GM12892 (cell line): ENCODE results near the gene ZFP82. TPM values are rescaled to one million over a fixed set of nuclear protein-coding genes. Genes with fewer than 3 reads are reported as not detected.

Experiments
- DNase-seq: peaks from one replicate; pipeline ENCODE4 v3.0.0; 2011; ENCODE audit not compliant: insufficient read length
- FAIRE-seq: peaks from 2 replicates; lab custom pipeline; 2011; peaks lifted over from hg19 to GRCh38; lab: Jason Lieb, UNC
- POLR2A ChIP-seq: IDR thresholded peaks from 2 replicates; pipeline ENCODE4 v1.6.1; 2011; ENCODE audit warnings: low read depth, low read length, control low read depth
- POLR2AphosphoS5 ChIP-seq: IDR thresholded peaks from 2 replicates; pipeline ENCODE4 v1.6.1; 2011; ENCODE audit warnings: low read depth, low read length, control low read depth
- TAF1 ChIP-seq: IDR thresholded peaks from 2 replicates; pipeline ENCODE4 v1.6.1; 2011; ENCODE audit warnings: low read depth, mild to moderate bottlenecking, control low read depth, low read length, borderline replicate concordance
- polyA plus RNA-seq: library from polyadenylated mRNA; unstranded; fragments of >200 nt; gene quantifications from one replicate; pipeline ENCODE4 v1.2.1, GENCODE V29; 2012; ENCODE audit warnings: missing spikeins, inconsistent platforms; ENCODE audit not compliant: missing spikeins

ZFP82 gene
- polyA plus RNA-seq, result 4.5 TPM

GRCh38 chr19:36418287-36419001, at the start of gene ZFP82:
TSS of gene ZFP82 (minus strand) at chr19:36418644. CDS start at chr19:36409789, 8,855 bp downstream.
- FAIRE-seq, result peak; percentile 84
- peak; percentile 78 for DNase-seq
- TF ChIP-seq POLR2A (peak; percentile 80), POLR2AphosphoS5 (peak; percentile 55; the same call in 1 of the 2 replicates), TAF1 (no peak)

DNA sequence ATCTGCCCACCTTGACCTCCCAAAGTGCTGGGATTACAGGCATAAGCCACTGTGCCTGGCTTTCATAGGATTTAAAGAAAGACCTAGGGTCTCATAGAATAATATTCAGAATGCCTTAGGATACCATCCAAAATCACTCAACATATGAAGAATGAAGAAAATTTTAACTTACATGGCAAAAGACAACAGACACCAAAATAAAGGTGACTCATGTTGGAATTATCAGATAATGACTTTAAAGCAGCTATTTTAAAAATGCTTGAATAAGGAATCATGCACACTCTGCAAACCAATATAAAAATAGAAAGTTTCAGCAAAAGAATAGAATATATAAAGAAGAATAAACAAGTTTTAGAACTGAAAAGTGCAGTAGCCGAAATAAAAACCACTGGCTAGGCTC, 41.6 kb upstream of the ZFP82 start:
- DNase-seq, result no peak
- no peak for FAIRE-seq
- TF ChIP-seq TAF1, result no peak
- TF ChIP-seq POLR2A, result no peak
- no peak for TF ChIP-seq POLR2AphosphoS5

DNA sequence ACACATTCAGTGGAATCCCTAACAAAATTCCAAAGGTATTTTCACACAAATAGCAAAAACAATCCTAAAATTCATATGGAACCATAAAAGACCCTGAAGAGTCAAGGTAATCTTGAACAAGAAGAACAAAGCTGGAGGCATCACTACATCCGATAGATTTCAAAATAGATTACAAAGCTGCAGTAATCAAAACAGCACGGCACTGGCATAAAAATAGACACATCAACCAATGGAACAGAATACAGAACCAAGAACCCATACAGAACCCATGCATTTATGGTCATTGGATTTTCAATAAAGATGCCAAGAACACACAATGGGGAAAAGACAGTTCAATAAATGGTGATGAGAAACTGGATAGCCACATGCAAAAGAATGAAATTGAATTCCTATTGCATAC, 38.4 kb upstream of the ZFP82 start:
- TF ChIP-seq TAF1, result no peak
- no peak for TF ChIP-seq POLR2A
- no peak for TF ChIP-seq POLR2AphosphoS5
- DNase-seq (no peak), FAIRE-seq (no peak)

- TF ChIP-seq POLR2A, result no peak
- TF ChIP-seq TAF1, result no peak
- TF ChIP-seq POLR2AphosphoS5, result no peak
- FAIRE-seq (no peak), DNase-seq (no peak)
These were observed 30.7 kb upstream of the ZFP82 start for GRCh38 chr19:36449059-36449670.

DNA sequence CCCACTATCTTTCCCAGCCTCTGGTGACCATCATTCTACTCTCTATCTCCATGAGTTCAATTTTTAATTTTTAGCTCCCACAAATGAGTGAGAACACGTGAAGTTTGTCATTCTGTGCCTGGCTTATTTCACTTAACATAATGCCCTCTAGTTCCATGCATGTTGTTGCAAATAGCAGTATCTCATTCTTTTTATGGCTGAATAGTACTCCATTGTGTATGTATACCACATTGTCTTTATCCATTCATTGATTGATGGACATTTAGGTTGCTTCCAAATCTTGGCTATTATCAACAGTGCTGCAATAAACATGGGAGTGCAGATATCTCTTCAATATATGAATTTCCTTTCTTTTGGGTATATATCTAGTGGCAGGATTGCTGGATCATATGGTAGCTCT, 22.9 kb upstream of the ZFP82 start:
- FAIRE-seq (no peak), DNase-seq (no peak)
- TF ChIP-seq POLR2A (no peak), POLR2AphosphoS5 (no peak), TAF1 (no peak)

DNA sequence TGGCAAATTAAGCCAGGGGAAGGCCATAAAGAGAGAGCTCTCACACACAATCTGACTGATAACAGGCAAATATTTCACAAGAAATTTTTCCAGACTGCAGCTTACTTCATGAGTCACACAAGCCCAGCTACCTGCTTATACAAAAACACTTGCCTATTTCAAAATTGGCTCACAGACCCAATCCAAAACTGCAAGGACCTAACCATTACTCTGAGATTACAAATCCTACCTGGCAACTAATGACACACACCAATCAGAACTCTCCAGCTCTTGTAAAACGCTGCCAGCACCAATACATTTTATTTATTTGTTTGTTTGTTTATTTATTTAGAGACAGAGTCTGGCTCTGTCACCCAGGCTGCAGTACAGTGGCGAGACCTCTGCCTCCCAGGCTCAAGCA, 18.1 kb upstream of the ZFP82 start:
- FAIRE-seq (no peak), DNase-seq (no peak)
- TF ChIP-seq POLR2A (no peak), TAF1 (no peak), POLR2AphosphoS5 (no peak)

DNA sequence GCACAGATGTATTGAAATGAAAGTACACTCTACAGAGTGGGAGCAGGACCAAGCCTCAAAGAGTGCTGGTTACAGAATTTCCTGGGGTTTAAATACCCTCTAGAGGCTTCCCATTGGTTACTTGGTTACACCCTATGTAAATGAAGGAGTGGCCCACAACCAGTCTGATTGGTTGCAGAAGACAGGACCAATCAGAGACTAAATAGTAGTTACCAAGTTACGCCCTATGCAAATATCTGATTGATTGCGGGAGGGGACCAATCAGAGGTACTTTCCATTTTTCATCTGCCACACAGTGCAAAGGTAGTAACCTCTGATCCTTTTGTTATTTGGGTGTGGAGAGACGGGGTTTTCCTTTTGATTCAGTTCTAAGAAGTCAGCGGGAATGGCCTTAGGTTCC, 5.5 kb upstream of the ZFP82 start:
- no peak for DNase-seq
- FAIRE-seq, result no peak

DNA sequence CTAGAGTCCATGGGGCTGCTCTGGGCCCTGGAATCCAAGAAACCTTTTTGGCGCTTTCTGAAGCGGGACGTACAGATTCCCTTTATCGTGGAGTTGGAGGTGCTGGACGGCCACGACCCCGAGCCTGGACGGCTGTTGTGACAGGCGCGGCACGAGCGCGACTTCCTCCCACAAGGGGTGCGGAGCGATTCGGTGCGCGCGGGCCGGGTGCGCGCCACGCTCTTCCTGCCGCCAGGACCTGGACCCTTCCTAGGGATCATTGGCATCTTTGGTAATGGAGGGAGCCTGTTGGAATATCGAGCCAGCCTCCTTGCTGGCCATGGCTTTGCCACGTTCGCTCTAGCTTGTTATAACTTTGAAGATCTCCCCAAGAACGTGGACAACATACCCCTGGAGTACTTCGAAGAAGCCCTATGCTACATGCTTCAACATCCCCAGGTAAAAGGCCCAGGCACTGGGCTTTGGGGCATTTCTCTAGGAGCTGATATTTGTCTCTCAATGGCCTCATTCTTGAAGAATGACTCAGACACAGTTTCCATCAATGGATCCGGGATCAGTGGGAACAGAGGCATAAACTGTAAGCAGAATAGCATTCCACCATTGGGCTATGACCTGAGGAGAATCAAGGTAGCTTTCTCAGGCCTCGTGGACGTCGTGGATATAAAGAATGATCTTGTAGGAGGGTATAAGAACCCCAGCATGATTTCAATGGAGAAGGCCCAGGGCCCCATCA, 3.5 kb upstream of the ZFP82 start:
- TF ChIP-seq POLR2A, result no peak
- no peak for TF ChIP-seq TAF1
- TF ChIP-seq POLR2AphosphoS5, result no peak
- DNase-seq, result no peak
- FAIRE-seq, result no peak

More for the DNA sequence above, 5.5 kb upstream of the ZFP82 start:
- TF ChIP-seq POLR2A (no peak), TAF1 (no peak), POLR2AphosphoS5 (no peak)

DNA sequence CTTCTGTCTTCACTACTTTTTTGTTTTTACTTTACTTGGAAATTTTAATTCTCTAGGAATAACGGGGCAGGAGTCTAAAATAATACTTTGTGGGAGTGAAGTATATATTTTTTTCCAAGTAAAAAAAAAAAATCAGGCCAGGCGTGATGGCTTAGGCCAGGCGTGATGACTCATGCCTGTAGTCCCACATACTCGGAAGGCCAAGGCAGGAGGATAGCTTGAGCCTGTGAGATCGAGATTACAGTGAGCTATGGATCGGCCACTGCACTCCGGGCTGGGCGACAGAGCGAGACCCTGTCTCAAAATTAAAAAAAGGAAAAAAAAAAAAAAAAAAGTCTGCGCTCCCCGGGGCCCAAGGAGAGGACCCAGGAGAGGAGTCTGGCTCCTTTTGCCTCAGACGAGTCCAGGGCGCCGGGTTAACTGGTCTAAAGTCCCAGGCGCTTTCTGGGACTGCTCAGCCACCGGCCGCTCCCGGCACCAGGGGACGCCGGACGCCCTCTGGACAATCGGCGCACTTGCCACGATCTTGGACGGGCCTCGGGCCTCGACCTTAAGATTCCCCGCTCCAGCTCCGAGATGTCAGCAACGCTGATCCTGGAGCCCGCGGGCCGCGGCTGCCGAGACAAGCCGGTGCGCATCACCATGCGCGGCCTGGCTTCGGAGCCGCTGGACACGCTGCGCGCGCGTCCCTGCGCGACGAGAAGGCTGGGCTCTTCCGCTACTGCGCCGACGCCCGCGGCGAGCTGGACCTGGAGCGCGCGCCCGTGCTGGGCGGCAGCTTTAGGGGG, 2.7 kb upstream of the ZFP82 start:
- no peak for FAIRE-seq
- DNase-seq, result no peak
- TF ChIP-seq POLR2A (no peak), POLR2AphosphoS5 (no peak), TAF1 (no peak)

DNA sequence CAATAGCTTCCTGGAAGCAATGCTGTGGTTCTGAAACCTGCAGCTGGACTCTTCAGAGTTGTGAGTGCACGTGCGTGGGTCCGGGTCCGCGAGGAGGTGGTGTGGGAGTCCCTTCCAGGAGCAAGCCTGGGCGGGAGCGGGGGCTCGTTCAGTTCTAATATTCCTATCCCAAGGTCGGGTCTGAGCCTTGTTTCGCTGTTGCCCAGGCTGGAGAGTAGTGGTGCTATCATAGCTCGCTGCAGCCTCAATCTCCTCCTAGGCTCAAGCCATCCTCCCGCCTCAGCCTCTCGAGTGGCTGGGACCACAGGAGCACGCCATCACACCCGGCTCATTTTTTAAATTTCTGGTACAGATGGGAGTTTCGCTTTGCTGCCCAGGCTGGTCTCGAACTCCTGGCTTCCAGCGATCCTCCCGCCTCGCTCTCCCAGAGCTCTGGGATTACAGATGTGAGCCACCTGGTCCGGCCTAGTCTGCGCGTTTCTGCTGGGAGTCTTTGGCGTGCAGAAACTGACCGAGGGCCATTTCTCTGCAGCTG, 625 bp downstream of the ZFP82 start:
- FAIRE-seq, result peak; percentile 9
- no peak for DNase-seq
- TF ChIP-seq POLR2A (no peak), POLR2AphosphoS5 (no peak), TAF1 (no peak)
